Panc1 (cell line): ENCODE results near the gene TBC1D2B.

Experiments used
- CTCF ChIP-seq: fragments of 450-650 bp; IDR thresholded peaks from 2 replicates; pipeline ENCODE4 v1.5.1; 2017; ENCODE audit warnings: mild to moderate bottlenecking
- POLR2AphosphoS5 ChIP-seq: IDR thresholded peaks from 2 replicates; pipeline ENCODE4 v1.6.1; 2012; ENCODE audit warnings: mild to moderate bottlenecking, low read depth, low read length, moderate library complexity
- REST ChIP-seq, 2 experiments: IDR thresholded peaks; 2 replicates each; pipeline ENCODE4 v1.6.1; 2011 to 2012; ENCODE audit warnings: low read depth in 2 of 2, control low read depth in 1 of 2, low read length in 1 of 2, mild to moderate bottlenecking in 1 of 2, moderate library complexity in 1 of 2; ENCODE audit not compliant: insufficient read depth in 1 of 2
- SIN3A ChIP-seq: IDR thresholded peaks from 2 replicates; pipeline ENCODE4 v1.6.1; 2012; ENCODE audit warnings: low read depth, mild to moderate bottlenecking, low read length, moderate library complexity, borderline replicate concordance; ENCODE audit not compliant: insufficient read depth
- TCF7L2 ChIP-seq: IDR thresholded peaks from 2 replicates; pipeline ENCODE4 v1.6.1; 2011; ENCODE audit warnings: mild to moderate bottlenecking, low read depth, low read length, inconsistent platforms

- TF ChIP-seq CTCF (no peak), SIN3A (no peak), TCF7L2 (no peak), REST (IDR thresholded peaks at IDR 0.05; ENCODE audit: insufficient read depth in 1 of 2, low read depth in 2 of 2, low read length in 1 of 2) (no peak), POLR2AphosphoS5 (no peak)
These were observed 8.4 kb upstream of the TBC1D2B start for GRCh38 chr15:78085928-78086327.
